Measurements from ENCODE around the gene BBX. TPM values are rescaled to one million over a fixed set of nuclear protein-coding genes. Genes with fewer than 3 reads are reported as not detected.

The BBX gene
- polyA plus RNA-seq, 1 donor from 2014 or later, result 23.8 TPM

- H3K36me3 ChIP-seq (ENCODE audit: insufficient read depth, low read length), result no peaks in the 10 kb centered on the region
- H3K4me3 ChIP-seq (ENCODE audit: low read length), result no peak overlapping the region
- no peaks in the 10 kb centered on the region for H3K79me2 ChIP-seq (replicated peaks; ENCODE audit: insufficient read depth, low read length)
- no peaks in the 10 kb centered on the region for H3K9me2 ChIP-seq (ENCODE audit: insufficient read depth, low read length)
- H2AFZ ChIP-seq (ENCODE audit: low read depth, low read length), result no peak overlapping the region
- no peak overlapping the region for H3K4me2 ChIP-seq (ENCODE audit: low read length)
- no peaks in the 10 kb centered on the region for H3F3A ChIP-seq (ENCODE audit: insufficient read depth, low read length, poor library complexity, severe bottlenecking)
- TF ChIP-seq, protein P1, sequence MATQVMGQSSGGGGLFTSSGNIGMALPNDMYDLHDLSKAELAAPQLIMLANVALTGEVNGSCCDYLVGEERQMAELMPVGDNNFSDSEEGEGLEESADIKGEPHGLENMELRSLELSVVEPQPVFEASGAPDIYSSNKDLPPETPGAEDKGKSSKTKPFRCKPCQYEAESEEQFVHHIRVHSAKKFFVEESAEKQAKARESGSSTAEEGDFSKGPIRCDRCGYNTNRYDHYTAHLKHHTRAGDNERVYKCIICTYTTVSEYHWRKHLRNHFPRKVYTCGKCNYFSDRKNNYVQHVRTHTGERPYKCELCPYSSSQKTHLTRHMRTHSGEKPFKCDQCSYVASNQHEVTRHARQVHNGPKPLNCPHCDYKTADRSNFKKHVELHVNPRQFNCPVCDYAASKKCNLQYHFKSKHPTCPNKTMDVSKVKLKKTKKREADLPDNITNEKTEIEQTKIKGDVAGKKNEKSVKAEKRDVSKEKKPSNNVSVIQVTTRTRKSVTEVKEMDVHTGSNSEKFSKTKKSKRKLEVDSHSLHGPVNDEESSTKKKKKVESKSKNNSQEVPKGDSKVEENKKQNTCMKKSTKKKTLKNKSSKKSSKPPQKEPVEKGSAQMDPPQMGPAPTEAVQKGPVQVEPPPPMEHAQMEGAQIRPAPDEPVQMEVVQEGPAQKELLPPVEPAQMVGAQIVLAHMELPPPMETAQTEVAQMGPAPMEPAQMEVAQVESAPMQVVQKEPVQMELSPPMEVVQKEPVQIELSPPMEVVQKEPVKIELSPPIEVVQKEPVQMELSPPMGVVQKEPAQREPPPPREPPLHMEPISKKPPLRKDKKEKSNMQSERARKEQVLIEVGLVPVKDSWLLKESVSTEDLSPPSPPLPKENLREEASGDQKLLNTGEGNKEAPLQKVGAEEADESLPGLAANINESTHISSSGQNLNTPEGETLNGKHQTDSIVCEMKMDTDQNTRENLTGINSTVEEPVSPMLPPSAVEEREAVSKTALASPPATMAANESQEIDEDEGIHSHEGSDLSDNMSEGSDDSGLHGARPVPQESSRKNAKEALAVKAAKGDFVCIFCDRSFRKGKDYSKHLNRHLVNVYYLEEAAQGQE (IDR thresholded peaks at IDR 0.05; ENCODE audit: borderline replicate concordance), result no peak
- TF ChIP-seq EZH2 (IDR thresholded peaks at IDR 0.05; ENCODE audit: borderline replicate concordance, insufficient read depth, low read length, poor library complexity, severe bottlenecking) (no peak), SMC3 (conservative IDR thresholded peaks at IDR 0.05; ENCODE audit: poor library complexity) (no peak), EP300 (conservative IDR thresholded peaks at IDR 0.05; ENCODE audit: poor library complexity, severe bottlenecking) (no peak), MXI1 (conservative IDR thresholded peaks at IDR 0.05; ENCODE audit: poor library complexity, severe bottlenecking) (no peak), RAD21 (conservative IDR thresholded peaks at IDR 0.05) (no peak), POLR2AphosphoS5 (IDR thresholded peaks at IDR 0.05) (no peak), TAF1 (IDR thresholded peaks at IDR 0.05; ENCODE audit: low read depth) (no peak)
- TF ChIP-seq, protein P2, sequence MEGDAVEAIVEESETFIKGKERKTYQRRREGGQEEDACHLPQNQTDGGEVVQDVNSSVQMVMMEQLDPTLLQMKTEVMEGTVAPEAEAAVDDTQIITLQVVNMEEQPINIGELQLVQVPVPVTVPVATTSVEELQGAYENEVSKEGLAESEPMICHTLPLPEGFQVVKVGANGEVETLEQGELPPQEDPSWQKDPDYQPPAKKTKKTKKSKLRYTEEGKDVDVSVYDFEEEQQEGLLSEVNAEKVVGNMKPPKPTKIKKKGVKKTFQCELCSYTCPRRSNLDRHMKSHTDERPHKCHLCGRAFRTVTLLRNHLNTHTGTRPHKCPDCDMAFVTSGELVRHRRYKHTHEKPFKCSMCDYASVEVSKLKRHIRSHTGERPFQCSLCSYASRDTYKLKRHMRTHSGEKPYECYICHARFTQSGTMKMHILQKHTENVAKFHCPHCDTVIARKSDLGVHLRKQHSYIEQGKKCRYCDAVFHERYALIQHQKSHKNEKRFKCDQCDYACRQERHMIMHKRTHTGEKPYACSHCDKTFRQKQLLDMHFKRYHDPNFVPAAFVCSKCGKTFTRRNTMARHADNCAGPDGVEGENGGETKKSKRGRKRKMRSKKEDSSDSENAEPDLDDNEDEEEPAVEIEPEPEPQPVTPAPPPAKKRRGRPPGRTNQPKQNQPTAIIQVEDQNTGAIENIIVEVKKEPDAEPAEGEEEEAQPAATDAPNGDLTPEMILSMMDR (IDR thresholded peaks at IDR 0.05; ENCODE audit: poor library complexity, severe bottlenecking), result no peak
- H3K9me3 ChIP-seq (ENCODE audit: low read length), result no peaks in the 10 kb centered on the region
- H4K20me1 ChIP-seq (ENCODE audit: insufficient read depth), result no peaks in the 10 kb centered on the region
- H3K27me3 ChIP-seq (ENCODE audit: insufficient read depth, low read depth, low read length), result no peaks in the 10 kb centered on the region
- H3K27ac ChIP-seq (ENCODE audit: low read length), result no peak overlapping the region
- no peak overlapping the region for H3K9ac ChIP-seq (ENCODE audit: low read length)
Measured at GRCh38 chr3:107545680-107546120, 22.9 kb downstream of the BBX start.

GRCh38 chr3:107548601-107549000 lies 25.8 kb downstream of the BBX start:
- H3K4me3 ChIP-seq (ENCODE audit: low read length), result no peak overlapping the region
- no peak overlapping the region for H3K4me2 ChIP-seq (ENCODE audit: low read length)
- H4K20me1 ChIP-seq (ENCODE audit: insufficient read depth), result no peaks in the 10 kb centered on the region

More at GRCh38 chr3:107548601-107549000, 25.8 kb downstream of the BBX start:
- H3K9me2 ChIP-seq (ENCODE audit: insufficient read depth, low read length), result no peaks in the 10 kb centered on the region
- H3K27ac ChIP-seq (ENCODE audit: low read length), result no peak overlapping the region
- H3K9me3 ChIP-seq (ENCODE audit: low read length), result no peaks in the 10 kb centered on the region
- no peaks in the 10 kb centered on the region for H3K36me3 ChIP-seq (ENCODE audit: insufficient read depth, low read length)
- no peaks in the 10 kb centered on the region for H3K27me3 ChIP-seq (ENCODE audit: insufficient read depth, low read depth, low read length)
- TF ChIP-seq, protein P2 (IDR thresholded peaks at IDR 0.05; ENCODE audit: poor library complexity, severe bottlenecking), result no peak
- TF ChIP-seq EZH2 (IDR thresholded peaks at IDR 0.05; ENCODE audit: borderline replicate concordance, insufficient read depth, low read length, poor library complexity, severe bottlenecking), result no peak
- TF ChIP-seq, protein P1 (IDR thresholded peaks at IDR 0.05; ENCODE audit: borderline replicate concordance), result no peak
- no peak for TF ChIP-seq TAF1 (IDR thresholded peaks at IDR 0.05; ENCODE audit: low read depth)
- no peak for TF ChIP-seq POLR2AphosphoS5 (IDR thresholded peaks at IDR 0.05)
- TF ChIP-seq RAD21 (conservative IDR thresholded peaks at IDR 0.05), result no peak
- no peak for TF ChIP-seq EP300 (conservative IDR thresholded peaks at IDR 0.05; ENCODE audit: poor library complexity, severe bottlenecking)
- TF ChIP-seq SMC3 (conservative IDR thresholded peaks at IDR 0.05; ENCODE audit: poor library complexity), result no peak
- H3K9ac ChIP-seq (ENCODE audit: low read length), result no peak overlapping the region
- H3K79me2 ChIP-seq (replicated peaks; ENCODE audit: insufficient read depth, low read length), result no peaks in the 10 kb centered on the region
- no peaks in the 10 kb centered on the region for H3F3A ChIP-seq (ENCODE audit: insufficient read depth, low read length, poor library complexity, severe bottlenecking)
- H2AFZ ChIP-seq (ENCODE audit: low read depth, low read length), result no peak overlapping the region

Measured in neural cell (in vitro differentiated cells).